A673 (cell line): ENCODE measurements around the gene CKMT2.

Source experiments
- EZH2 ChIP-seq: fragments of 200-600 bp; sonication (generic); IDR thresholded peaks from 2 replicates; pipeline ENCODE4 v1.6.1; 2017; ENCODE audit warnings: borderline replicate concordance, low read depth, mild to moderate bottlenecking, mixed read lengths, antibody characterized with exemption, low read length; ENCODE audit not compliant: poor library complexity, severe bottlenecking
- TF ChIP-seq, protein P1 (sequence below): fragments of 300-800, 200-600 bp; sonication (generic); conservative IDR thresholded peaks from 2 replicates; pipeline ENCODE4 v1.5.1; 2017; ENCODE audit warnings: low read depth, mild to moderate bottlenecking, antibody characterized with exemption, low read length, moderate library complexity, mixed read lengths

DNA sequence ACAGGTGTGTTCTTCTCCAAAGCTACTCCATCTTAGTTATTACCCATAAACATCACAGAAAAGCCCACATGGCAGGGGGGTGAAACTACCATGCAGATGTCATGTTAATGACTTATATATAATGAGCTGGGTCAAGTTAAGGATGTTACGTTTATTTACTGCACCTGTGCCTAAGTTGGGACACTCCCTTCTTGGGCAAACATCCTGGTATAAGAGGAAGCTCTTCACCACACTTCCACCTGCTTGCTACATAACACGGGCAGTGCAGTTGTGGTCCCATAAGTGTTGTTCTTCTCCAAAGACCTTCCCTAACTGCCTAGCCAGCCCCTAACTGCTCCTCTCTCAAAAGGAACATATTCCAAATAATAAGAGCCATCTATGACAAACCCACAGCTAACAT lies 59.0 kb downstream of the CKMT2 start:
- TF ChIP-seq, protein P1, sequence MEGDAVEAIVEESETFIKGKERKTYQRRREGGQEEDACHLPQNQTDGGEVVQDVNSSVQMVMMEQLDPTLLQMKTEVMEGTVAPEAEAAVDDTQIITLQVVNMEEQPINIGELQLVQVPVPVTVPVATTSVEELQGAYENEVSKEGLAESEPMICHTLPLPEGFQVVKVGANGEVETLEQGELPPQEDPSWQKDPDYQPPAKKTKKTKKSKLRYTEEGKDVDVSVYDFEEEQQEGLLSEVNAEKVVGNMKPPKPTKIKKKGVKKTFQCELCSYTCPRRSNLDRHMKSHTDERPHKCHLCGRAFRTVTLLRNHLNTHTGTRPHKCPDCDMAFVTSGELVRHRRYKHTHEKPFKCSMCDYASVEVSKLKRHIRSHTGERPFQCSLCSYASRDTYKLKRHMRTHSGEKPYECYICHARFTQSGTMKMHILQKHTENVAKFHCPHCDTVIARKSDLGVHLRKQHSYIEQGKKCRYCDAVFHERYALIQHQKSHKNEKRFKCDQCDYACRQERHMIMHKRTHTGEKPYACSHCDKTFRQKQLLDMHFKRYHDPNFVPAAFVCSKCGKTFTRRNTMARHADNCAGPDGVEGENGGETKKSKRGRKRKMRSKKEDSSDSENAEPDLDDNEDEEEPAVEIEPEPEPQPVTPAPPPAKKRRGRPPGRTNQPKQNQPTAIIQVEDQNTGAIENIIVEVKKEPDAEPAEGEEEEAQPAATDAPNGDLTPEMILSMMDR: no peak
- no peak for TF ChIP-seq EZH2
